GM21447 (cell line): ENCODE measurements around the gene COL5A1.

Experiments
- ATAC-seq: cut with Tn5 transposase; IDR thresholded peaks from one replicate; pipeline ENCODE4 v1.9.1; 2021; ENCODE audit not compliant: unreplicated experiment

COL5A1 gene

GRCh38 chr9:134759913-134760312 is 118.3 kb downstream of the COL5A1 start:
- ATAC-seq, result no peak

GRCh38 chr9:134760750-134761420 is 119.3 kb downstream of the COL5A1 start:
- ATAC-seq, result no peak

GRCh38 chr9:134764473-134765269 is 123.1 kb downstream of the COL5A1 start:
- ATAC-seq, result no peak

- ATAC-seq, result no peak
Observed at GRCh38 chr9:134765785-134766184, 124.2 kb downstream of the COL5A1 start.

- ATAC-seq, result no peak
Observed at GRCh38 chr9:134766587-134766986, 125.0 kb downstream of the COL5A1 start.

DNA sequence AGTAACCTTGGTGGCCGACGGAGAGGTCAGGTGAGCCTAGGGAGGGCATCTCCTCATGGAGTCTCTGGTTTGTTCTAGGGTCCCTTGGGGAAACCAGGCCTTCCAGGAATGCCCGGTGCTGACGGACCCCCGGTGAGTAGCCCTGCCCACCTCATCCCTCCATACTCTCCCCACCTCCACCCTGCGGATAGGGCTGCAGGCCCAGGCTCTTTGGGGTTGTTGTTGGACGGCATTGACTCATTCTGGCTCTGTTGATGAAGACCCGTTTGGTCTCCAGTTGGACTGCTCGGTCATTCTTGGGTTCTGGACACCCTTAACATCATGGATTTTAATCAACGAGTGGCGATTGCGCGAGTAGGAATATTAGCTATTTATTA is 126.7 kb downstream of the COL5A1 start:
- no peak for ATAC-seq

DNA sequence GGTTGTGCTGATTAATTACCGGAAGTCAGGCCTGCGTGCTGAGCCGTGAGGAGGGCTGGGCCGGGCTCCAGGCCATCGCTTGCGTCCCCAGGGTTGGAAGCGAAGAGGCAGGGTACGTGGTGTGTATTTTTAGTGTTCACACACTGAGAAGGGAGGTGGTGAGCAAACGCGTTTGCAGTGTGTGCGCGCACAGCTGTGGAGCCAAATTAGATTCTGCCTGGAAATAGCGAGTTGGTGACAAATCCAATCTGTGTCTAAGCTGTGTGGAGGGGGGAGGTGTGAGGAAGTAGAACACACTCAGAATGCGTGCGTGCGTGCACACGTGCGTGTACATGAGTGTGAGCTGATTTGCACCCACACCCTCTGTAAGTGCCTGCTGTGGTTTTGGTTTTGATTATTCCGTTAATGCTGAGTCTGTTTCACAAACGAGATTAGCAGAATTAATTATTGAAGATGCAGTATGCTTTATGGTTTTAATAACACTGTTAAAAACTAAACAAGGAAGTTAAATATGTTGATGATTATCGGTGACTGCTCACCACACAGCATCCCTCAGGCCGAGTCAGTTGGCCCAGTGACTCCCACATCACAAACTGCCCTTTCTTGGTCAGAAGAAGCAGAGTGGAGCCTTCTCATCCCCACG is 127.2 kb downstream of the COL5A1 start:
- ATAC-seq, result no peak

DNA sequence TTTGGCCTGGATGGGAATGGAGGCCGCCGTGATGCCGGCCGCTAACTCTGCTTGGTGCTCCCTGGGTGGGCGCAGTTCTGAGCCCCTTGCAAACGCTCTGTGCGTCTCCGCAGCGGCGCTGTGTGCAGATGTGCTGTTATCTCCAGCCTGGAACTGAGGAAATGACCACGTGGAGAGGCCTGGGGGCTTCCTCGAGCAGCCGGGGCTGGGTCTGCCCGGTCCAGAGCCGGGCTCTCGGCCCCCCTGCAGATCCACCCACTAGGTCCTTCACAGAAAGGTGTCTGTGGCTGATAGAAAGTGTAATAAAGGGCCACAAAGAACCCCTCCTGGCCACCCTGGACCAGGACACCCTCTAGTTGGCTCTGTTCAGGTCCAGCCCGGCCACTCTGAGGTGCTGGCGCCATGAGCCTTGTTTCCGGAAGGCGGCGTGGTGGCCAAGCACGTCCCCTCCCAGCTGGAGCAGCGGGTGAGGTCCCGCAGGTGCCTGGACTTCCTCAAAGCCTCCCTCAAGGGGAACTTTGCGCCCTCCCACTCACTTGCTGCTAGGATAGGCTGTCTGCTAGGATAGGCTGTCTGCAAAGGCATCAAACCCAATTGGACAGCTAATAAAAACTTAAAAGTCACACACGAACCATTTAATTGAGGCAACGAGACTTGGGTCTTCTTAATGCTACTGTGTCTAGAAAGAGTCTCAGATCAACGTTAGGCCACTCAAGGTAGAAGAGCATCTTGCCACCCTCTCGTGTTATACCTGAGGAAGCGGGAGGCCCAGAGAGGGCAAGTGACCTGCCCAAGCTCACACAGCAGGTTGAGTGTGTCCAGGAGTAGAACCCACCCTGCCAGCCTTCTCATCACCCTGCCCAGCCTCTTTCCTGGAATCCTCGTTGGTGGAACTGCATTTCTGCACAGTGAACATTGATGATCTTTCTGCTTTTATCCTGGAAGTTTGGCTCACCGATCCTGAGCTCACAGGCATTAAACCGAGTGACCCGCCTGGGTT is 129.7 kb downstream of the COL5A1 start:
- no peak for ATAC-seq

GRCh38 chr9:134772331-134772730 is 130.7 kb downstream of the COL5A1 start:
- no peak for ATAC-seq

GRCh38 chr9:134773842-134774241 is 132.2 kb downstream of the COL5A1 start:
- no peak for ATAC-seq

DNA sequence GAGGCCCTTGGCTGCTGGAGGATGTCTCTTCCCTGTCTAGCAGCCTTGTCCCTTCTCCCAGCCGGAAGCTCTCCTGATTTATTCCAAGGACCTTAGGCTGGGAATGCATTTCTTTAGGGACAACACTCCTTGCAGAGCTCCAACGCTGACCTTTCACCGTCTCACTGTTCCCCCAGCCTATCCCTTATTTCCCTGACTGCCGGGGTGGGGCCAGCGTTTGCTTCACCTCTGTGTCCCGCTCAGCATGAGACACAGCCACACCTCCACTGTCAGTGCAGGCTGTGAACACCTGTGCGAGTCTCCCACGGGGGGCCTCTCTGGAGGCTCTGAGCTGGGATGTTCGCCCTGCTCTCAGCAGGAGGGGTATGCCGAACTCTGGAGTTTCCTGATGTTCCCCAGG is 132.8 kb downstream of the COL5A1 start:
- ATAC-seq, result no peak

DNA sequence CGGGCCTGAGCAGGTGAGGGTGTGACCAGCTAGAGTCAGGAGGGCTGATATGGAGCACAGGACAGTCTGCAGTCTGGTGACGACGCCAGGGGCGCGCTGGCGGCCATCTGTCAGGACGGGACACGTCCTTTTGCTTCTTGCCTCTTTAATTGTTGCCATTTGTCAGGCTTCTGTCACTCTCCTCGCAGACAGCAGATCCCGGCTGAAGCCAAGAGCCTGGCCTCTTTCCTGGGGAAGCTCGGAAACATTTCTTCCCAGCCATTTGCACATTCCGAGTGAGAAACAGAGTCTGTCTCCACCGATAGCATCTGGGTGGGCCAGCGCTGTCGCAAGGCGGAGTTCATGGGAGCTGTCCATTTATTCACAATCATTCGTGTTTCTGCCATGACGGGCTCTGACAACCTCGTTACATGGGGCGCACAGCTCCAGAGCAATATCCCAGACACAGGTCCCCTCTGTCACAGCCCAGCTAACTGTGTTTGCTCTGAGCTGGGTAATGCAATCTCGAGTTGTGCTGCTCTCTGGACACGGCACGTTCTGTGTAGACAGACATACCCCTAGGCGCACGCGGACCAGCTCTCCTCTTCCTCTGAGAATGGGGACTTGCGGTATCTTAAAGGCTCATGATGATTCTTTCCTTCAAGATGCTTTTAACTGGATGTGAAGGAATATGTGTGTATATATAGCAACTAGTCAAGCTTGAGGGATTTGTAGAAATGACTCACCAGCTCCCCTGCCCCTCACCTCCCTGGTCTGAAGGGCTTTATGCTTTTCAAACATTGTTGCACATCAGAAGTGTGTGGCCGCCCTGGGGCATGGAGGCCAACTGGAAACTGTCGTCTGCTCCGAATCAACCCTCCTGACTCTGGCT is 133.7 kb downstream of the COL5A1 start:
- no peak for ATAC-seq

DNA sequence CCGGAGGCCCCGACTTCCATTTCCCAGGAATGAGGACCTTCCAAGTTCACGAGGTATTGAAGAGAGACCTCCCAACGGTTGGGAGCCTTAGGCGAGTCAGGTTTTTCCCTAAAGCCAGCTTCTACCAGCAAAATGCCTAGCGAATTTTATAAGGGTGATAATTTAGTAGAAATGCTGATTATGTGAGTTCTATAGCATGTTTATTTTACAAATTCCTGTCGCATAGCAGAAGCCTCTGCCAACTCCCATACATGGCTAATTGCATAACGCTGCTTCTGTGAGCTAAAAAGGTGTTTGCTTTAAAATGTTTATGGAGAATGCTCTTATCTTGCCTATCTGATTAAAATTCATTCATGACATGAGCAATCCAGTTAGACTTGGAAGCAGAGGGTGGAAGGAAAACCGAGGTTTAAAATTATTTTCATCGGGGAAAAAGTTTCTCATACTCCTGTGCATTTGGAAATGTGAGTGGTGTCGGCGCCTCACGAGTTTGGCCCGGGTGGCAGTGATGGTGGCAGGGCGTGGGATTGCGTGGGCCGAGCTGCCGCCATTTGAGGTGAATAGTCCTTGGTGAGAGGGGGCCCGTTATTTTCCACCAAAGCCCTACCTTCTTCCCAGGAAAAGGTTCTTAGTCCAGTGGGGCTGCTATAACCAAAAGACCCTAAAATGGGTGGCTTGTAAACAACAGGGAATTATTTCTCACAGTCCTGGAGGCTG is 134.6 kb downstream of the COL5A1 start:
- no peak for ATAC-seq

GRCh38 chr9:134777153-134777552 is 135.6 kb downstream of the COL5A1 start:
- no peak for ATAC-seq

GRCh38 chr9:134778156-134778555 is 136.6 kb downstream of the COL5A1 start:
- no peak for ATAC-seq

- no peak for ATAC-seq
Observed at GRCh38 chr9:134778841-134779411, 137.3 kb downstream of the COL5A1 start.

DNA sequence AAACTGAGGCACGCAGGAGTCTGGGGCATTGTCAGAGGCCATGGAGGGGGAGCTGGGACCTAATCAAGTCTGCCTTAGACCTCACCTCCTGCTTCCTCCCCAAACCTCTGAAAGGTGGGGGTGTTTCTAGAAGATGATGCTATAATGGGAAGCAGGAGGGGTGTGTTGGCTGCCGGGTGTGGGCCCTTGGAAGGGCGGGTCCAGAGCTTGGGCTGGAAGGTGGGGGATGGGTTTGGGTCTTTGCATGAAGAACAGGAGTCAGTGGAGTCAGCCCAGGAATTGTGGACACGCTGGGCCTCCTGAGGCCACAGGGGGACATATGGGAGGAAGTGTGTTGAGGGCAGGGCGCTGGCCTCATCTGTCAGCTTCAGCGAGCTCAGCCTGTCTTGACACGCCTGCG is 138.0 kb downstream of the COL5A1 start:
- no peak for ATAC-seq

DNA sequence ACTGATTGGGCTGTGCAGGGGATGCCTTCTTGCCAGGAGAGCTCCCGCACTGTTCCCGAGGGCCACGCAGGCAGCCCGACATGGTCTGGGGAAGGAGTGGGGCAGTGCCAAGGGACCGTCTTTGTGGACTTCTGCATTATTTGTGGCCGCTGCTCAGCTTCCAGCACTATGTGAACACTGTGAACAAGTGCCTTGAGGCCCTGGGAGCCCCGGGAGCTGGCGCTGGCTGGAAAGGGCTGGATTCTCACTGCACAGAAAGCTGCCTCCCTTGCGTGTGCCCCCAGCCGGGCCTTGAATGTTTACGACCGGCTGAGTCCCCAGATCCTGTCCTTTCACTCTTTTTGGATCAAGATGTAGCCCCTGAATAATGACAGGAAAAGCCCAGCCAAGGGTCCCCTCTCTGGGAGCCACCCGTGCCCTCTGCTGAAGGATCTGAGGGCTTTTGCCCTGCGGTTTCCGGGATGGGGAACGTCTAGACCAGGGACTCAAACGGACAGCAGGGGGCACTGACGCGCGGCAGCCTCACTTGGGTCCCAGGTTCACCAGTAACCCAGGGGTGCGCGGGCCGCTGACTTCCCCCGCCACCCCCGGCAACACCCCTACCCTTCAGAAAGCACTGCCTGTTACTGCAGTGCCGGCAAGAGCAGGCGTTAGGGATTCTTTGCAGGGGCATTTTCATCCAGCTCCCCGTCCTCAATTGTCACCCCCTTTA is 140.1 kb downstream of the COL5A1 start:
- no peak for ATAC-seq
